ENCODE results near the gene LCNL1. TPM values are rescaled to one million over a fixed set of nuclear protein-coding genes. Genes with fewer than 3 reads are reported as not detected.
"Not testable (repeated sequence)": the region's sequence is repeated elsewhere in the genome, so short reads cannot be mapped to it uniquely, and the experiment has no call there.

Gene LCNL1
- total RNA-seq, 2 experiments from 2014 or later: not detected

DNA sequence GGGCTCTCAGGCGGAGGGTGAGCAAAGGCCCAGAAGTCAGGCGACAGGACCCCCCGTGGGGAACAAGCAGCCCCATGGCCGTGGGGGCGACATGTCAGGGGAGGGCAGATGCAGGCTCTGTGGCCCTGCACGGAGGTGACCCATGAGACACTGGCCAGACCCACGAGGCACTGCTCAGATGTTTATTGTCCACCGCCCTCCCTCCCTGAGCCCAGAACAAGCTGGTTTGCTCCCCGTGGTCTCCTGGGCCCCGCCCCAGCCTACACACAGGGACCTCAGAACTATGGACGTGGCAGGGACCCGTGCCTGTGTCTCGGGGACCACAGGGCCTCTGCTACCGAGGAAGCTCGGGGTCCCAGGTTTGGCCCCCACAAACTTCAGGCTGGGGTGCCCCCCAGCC lies 47.2 kb downstream of the LCNL1 start:
- intact Hi-C loops (cut with micrococcal nuclease): no loop called here
- ChIA-PET POLR2A (interaction anchor here (0.7 to 1.9 kb wide), 3 partner anchors 17 to 90 kb away, joined by 3 to 7 read pairs (median 6); partner anchors contain the start of gene NPDC1), CTCF (interaction anchor here (0.6 to 8.3 kb wide), 42 partner anchors 9 to 246 kb away, joined by 3 to 109 read pairs (median 6); partner anchors contain the start of genes AJM1, C8G, CLIC3 and FBXW5)
- ATAC-seq: no peak
- TF ChIP-seq, protein P1, sequence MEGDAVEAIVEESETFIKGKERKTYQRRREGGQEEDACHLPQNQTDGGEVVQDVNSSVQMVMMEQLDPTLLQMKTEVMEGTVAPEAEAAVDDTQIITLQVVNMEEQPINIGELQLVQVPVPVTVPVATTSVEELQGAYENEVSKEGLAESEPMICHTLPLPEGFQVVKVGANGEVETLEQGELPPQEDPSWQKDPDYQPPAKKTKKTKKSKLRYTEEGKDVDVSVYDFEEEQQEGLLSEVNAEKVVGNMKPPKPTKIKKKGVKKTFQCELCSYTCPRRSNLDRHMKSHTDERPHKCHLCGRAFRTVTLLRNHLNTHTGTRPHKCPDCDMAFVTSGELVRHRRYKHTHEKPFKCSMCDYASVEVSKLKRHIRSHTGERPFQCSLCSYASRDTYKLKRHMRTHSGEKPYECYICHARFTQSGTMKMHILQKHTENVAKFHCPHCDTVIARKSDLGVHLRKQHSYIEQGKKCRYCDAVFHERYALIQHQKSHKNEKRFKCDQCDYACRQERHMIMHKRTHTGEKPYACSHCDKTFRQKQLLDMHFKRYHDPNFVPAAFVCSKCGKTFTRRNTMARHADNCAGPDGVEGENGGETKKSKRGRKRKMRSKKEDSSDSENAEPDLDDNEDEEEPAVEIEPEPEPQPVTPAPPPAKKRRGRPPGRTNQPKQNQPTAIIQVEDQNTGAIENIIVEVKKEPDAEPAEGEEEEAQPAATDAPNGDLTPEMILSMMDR (IDR thresholded peaks at IDR 0.05): no peak
- H3K4me1 Mint-ChIP-seq (ENCODE audit: low read depth): peaks cover 53% of the 10 kb centered on the region
- H3K36me3 Mint-ChIP-seq (ENCODE audit: low read depth): no peaks in the 10 kb centered on the region
- H3K4me3 Mint-ChIP-seq: no peak overlapping the region
- H3K27me3 Mint-ChIP-seq: no peaks in the 10 kb centered on the region
- no peak for DNase-seq
- H3K27ac Mint-ChIP-seq: peak overlapping the region; percentile 32
- no peaks in the 10 kb centered on the region for H3K9me3 Mint-ChIP-seq

DNA sequence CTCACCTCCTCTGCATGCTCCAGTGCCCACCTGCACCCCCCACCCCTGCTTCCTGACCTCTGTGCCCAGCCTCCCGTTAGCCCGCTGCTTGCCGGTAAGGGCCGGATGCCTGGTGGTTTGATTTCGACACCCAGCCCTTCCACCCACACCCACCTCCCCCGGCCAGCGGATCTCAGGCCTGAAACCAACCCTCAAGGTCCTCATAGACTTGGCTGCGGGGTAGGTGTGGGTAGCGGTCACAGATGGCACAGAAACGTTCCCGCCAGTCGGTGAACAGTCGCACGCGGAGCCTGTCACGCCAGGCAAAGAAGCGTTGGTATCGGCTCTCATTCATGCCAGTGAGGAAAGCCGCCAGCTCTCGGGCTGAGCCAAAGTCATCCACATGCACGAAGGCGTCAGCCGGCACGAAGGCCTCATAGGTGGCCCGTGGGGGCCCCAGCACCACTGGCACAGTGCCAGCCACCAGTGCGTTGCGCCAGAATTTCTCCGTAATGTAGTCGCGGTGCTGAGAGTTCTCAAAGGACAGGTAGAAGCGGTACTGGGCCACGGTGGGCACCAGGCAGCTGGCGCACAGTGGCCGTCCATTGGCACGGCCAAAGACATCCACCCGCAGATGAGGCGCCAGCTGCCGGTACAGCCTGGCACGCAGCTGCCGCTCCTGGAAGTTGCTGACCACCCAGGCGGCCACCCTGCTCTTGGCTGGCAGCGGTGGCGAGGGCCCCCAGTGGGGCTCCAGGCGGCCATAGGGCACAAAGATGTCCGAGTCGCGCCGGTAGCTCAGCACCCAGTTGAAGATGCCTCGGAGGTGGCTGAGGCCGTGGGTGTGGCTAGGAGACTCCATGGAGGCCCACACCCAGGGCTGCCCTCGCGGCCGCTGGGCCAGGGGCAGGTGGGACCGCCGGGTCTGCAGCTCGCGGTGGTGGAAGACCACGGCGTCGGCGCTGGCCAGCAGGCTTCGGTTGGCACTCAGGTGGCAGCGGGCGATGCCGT lies 48.0 kb downstream of the LCNL1 start:
- ATAC-seq (no peak), DNase-seq (peak; percentile 76)
- no peaks in the 10 kb centered on the region for H3K27me3 Mint-ChIP-seq
- peaks cover 54% of the 10 kb centered on the region for H3K4me1 Mint-ChIP-seq (ENCODE audit: low read depth)
- ChIA-PET POLR2A (interaction anchor here (0.7 to 1.9 kb wide), 3 partner anchors 16 to 89 kb away, joined by 3 to 7 read pairs (median 6); partner anchors contain the start of gene NPDC1), CTCF (interaction anchor here (1.3 to 8.3 kb wide), 13 partner anchors 8 to 242 kb away, joined by 3 to 109 read pairs (median 8); partner anchors contain the start of genes NPDC1, PAXX and SAPCD2)
- no peaks in the 10 kb centered on the region for H3K9me3 Mint-ChIP-seq
- H3K36me3 Mint-ChIP-seq (ENCODE audit: low read depth): no peaks in the 10 kb centered on the region
- TF ChIP-seq, protein P1 (IDR thresholded peaks at IDR 0.05): no peak
- no peak overlapping the region for H3K4me3 Mint-ChIP-seq
- H3K27ac Mint-ChIP-seq: peak overlapping the region; percentile 55
- intact Hi-C loops (cut with micrococcal nuclease): no loop called here

DNA sequence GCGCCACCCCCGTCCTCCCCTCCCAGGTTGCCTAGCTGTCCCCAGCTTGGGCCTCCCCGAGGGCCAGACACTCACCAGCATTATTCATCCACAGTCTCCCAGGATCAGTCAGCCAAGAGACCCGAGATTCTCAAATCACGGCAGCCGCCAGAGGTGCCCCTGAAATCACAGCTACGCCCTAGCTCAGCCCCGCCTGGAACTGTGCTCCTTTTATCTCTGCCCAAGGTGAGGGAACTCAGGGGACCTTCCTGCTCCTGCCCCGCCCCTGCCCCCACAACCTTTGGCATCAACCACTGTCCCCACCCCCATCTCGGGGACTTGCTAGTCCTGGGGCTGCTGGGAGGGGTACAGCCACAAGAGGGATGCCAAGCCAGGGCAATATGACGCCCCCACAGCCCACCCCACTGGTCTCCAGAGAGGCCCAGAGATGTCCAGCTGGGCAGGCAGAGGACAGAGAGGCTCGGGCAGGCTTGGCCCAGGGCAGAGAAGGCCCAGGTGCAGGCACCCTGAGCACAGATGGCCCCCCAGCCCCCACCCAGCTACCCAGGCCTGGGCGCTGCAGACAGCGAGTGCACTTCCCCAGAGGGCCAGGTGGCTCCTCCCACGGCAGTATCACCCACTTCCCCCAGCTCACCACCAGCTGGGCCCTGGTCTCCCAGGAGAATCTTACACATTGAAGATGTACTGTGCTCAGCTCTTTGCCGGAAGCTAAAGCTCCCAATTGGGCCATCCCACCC lies 49.3 kb downstream of the LCNL1 start, which contains the start of gene FUT7:
Gene FUT7 (minus strand): TSS at position 185 of the 737 bp plus-strand sequence. CDS start 97 bp downstream, at position 88.
- H3K36me3 Mint-ChIP-seq (ENCODE audit: low read depth): no peaks in the 10 kb centered on the region
- H3K27me3 Mint-ChIP-seq: no peaks in the 10 kb centered on the region
- peak within 1 kb of the TSS; percentile 42 for H3K27ac Mint-ChIP-seq
- ChIA-PET CTCF (interaction anchor here (0.7 to 8.3 kb wide), 6 partner anchors 15 to 87 kb away, joined by 3 to 109 read pairs (median 6); partner anchors contain the start of genes C8G and SAPCD2), POLR2A (interaction anchor here (1.0 kb wide), 1 partner anchor 12 kb away, joined by 3 read pairs; no protein-coding TSS in a partner anchor)
- H3K9me3 Mint-ChIP-seq: no peaks in the 10 kb centered on the region
- DNase-seq (peak; percentile 52), ATAC-seq (no peak)
- intact Hi-C loops (cut with micrococcal nuclease): no loop called here
- H3K4me1 Mint-ChIP-seq (ENCODE audit: low read depth): peaks cover 50% of the 10 kb centered on the region
- TF ChIP-seq, protein P1 (IDR thresholded peaks at IDR 0.05): no peak
- H3K4me3 Mint-ChIP-seq: no peak within 1 kb of the TSS

DNA sequence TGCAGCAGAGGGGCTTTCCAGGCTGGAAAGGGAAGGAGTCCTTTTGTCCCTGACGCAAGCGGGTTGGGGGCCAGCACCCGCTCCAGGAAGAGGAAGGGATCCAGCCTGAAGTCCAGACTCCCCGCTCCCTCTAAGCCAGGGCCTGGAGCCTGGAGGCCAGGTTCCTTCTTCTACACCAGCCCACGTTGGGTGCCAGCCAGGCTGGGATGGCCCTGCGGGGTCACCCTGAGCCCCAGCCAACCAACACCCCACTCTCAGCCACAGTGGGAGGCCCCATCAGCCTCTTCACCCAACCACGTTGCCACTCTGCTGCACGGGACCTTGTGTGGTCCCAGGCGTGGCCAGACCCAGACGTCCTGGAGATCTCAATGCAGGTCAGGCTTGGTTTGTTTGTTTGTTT lies 50.1 kb downstream of the LCNL1 start:
- no peak overlapping the region for H3K27ac Mint-ChIP-seq
- H3K9me3 Mint-ChIP-seq: no peaks in the 10 kb centered on the region
- DNase-seq: no peak
- TF ChIP-seq, protein P1 (IDR thresholded peaks at IDR 0.05): no peak
- H3K36me3 Mint-ChIP-seq (ENCODE audit: low read depth): no peaks in the 10 kb centered on the region
- H3K27me3 Mint-ChIP-seq: no peaks in the 10 kb centered on the region
- ChIA-PET POLR2A (no interaction called here), CTCF (interaction anchor here (1.1 to 8.3 kb wide), 2 partner anchors 14 to 34 kb away, joined by 5 to 109 read pairs; partner anchors contain the start of gene SAPCD2)
- H3K4me1 Mint-ChIP-seq (ENCODE audit: low read depth): peaks cover 47% of the 10 kb centered on the region
- intact Hi-C loops (cut with micrococcal nuclease): no loop called here
- no peak for ATAC-seq
- H3K4me3 Mint-ChIP-seq: no peak overlapping the region

DNA sequence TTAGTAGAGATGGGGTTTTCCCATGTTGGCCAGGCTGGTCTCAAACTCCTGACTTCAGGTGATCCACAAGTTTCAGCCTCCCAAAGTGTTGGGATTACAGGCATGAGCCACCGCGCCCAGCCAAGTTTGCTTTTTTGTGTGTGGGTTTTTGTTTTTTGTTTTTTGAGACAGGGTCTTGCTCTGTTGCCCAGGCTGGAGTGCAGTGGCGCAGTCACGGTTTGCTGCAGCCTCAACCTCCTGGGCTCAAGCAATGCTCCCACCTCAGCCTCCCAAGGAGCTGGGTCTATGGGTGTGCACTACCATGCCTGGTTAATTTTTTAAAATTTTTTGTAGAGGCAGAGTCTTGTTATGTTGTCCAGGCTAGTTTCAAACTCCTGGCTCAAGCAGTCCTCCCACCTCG lies 50.7 kb downstream of the LCNL1 start:
- DNase-seq; ATAC-seq; H3K4me3 Mint-ChIP-seq; H3K27me3 Mint-ChIP-seq; POLR2A ChIA-PET; H3K36me3 Mint-ChIP-seq (ENCODE audit: low read depth); H3K9me3 Mint-ChIP-seq; intact Hi-C loops (cut with micrococcal nuclease); H3K27ac Mint-ChIP-seq: not testable (repeated sequence)
- H3K4me1 Mint-ChIP-seq (ENCODE audit: low read depth): peaks cover 47% of the 10 kb centered on the region
- CTCF ChIA-PET: interaction anchor here (1.2 to 3.6 kb wide), 8 partner anchors 11 to 228 kb away, joined by 3 to 82 read pairs (median 20); partner anchors contain the start of genes C8G, FBXW5 and NPDC1

Data from activated CD8-positive, alpha-beta T cell treated with anti-CD3 and anti-CD28 coated beads for 36 hours (primary cell).